ENCODE results near the gene ADAMTS6. TPM values are rescaled to one million over a fixed set of nuclear protein-coding genes. Genes with fewer than 3 reads are reported as not detected.

ADAMTS6 gene
- total RNA-seq, 6 donors from 2014 or later: 2.2 to 19.4 (median 6.5) TPM

DNA sequence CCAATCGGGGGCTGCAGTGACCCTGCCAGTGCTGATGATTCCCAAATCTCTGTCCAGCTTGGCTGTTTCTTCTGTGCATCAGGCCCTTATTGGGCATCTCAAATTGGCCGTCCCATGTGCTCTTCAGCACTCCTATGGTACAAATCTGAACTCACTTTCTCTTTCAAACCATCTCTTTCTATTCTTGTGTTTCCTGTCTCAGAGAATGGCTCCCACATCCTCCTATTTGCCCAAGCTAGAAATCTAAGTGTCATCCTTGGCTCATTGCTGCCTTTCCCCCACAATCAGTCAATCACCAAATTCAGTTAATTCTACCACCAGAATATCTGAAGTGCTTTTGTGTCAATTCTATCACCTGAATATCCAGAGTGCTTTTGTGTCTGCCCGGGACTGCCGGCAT is 376.4 kb downstream of the ADAMTS6 start:
- no peak for TF ChIP-seq POLR2AphosphoS5 (IDR thresholded peaks at IDR 0.05)
- TF ChIP-seq, protein P1, sequence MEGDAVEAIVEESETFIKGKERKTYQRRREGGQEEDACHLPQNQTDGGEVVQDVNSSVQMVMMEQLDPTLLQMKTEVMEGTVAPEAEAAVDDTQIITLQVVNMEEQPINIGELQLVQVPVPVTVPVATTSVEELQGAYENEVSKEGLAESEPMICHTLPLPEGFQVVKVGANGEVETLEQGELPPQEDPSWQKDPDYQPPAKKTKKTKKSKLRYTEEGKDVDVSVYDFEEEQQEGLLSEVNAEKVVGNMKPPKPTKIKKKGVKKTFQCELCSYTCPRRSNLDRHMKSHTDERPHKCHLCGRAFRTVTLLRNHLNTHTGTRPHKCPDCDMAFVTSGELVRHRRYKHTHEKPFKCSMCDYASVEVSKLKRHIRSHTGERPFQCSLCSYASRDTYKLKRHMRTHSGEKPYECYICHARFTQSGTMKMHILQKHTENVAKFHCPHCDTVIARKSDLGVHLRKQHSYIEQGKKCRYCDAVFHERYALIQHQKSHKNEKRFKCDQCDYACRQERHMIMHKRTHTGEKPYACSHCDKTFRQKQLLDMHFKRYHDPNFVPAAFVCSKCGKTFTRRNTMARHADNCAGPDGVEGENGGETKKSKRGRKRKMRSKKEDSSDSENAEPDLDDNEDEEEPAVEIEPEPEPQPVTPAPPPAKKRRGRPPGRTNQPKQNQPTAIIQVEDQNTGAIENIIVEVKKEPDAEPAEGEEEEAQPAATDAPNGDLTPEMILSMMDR (IDR thresholded peaks at IDR 0.05): no peak
- TF ChIP-seq EP300 (IDR thresholded peaks at IDR 0.05): no peak
- TF ChIP-seq POLR2A (IDR thresholded peaks at IDR 0.05): no peak
- peaks cover 5 to 20% (median 8%) of the 10 kb centered on the region in 4 donors for H3K4me1 ChIP-seq

GRCh38 chr5:65104831-65105230 is 376.9 kb downstream of the ADAMTS6 start:
- Histone ChIP-seq H3K27ac (no peak overlapping the region), H3K9me3 (no peaks in the 10 kb centered on the region), H3K4me1 (peaks cover 5 to 20% (median 8%) of the 10 kb centered on the region in 4 donors), H3K4me3 (no peak overlapping the region), H3K27me3 (no peaks in the 10 kb centered on the region), H3K36me3 (no peaks in the 10 kb centered on the region)
- TF ChIP-seq, protein P1 (IDR thresholded peaks at IDR 0.05): no peak
- TF ChIP-seq POLR2AphosphoS5 (IDR thresholded peaks at IDR 0.05) (no peak), POLR2A (IDR thresholded peaks at IDR 0.05) (no peak)
- no peak for DNase-seq
- WGBS, 2 donors: 86 to 88% methylated on average over 2 of the region's 2 CpGs
- ATAC-seq (ENCODE audit: low FRiP score in 2 of 2): no peak

More for the DNA sequence above, 376.4 kb downstream of the ADAMTS6 start:
- Histone ChIP-seq H3K9me3 (no peaks in the 10 kb centered on the region), H3K27ac (no peak overlapping the region), H3K36me3 (no peaks in the 10 kb centered on the region), H3K4me3 (no peak overlapping the region), H3K27me3 (no peaks in the 10 kb centered on the region)
- DNase-seq (no peak), ATAC-seq (ENCODE audit: low FRiP score in 2 of 2) (no peak)
- WGBS, 2 donors: 94 to 95% methylated on average over 4 of the region's 4 CpGs

DNA sequence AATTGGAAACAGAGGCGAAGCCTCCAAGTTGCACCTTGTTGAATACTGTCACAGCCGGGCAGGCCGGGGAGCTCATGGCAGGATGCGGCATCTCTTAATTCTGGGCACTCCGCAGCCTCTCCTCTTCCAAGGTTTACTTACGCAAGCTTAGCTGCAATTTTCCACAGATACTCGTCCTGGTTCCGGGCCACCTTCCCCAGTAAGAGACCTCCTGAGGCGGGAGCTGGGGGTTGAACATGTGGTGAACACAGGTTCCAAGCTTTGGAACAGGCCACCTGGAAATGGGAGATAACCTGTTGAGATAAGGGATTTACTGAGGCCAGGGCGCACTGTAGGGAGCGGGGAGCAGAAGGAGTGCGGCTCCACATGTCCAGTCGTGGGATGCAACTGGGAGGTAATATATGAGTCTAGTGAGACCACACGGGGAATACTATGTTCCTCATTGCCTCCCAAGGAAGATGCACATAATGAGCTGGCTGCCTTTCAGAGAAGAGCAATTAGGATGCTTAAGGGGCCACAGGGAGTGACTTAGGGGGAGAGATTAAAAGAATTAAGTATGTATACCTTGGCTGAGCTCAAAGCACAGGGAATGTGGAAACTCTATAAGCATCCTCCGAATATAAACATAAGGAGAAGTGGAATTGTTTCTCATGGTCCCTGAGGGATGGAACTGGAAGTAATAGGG is 377.8 kb downstream of the ADAMTS6 start:
- H3K27ac ChIP-seq: peak overlapping the region; percentile 86 to 91 (median 88)
- H3K4me1 ChIP-seq: peaks cover 5 to 20% (median 8%) of the 10 kb centered on the region in 4 donors
- peak overlapping the region; percentile 38 to 63 (median 58) for H3K4me3 ChIP-seq
- TF ChIP-seq POLR2A (IDR thresholded peaks at IDR 0.05): no peak
- no peaks in the 10 kb centered on the region for H3K27me3 ChIP-seq
- H3K9me3 ChIP-seq: no peaks in the 10 kb centered on the region
- DNase-seq (no peak), ATAC-seq (ENCODE audit: low FRiP score in 2 of 2) (no peak)
- no peaks in the 10 kb centered on the region for H3K36me3 ChIP-seq
- 72 to 79% methylated on average over 15 of the region's 15 CpGs for WGBS, 2 donors

GRCh38 chr5:65102976-65103711 is 378.6 kb downstream of the ADAMTS6 start:
- TF ChIP-seq EP300 (IDR thresholded peaks at IDR 0.05) (no peak), POLR2A (IDR thresholded peaks at IDR 0.05) (peak in 1 of 4 donors; percentile 47), POLR2AphosphoS5 (IDR thresholded peaks at IDR 0.05) (no peak)
- TF ChIP-seq, protein P1 (IDR thresholded peaks at IDR 0.05): peak in 4 of 6 experiments; percentile 28 to 49 (median 34)
- Histone ChIP-seq H3K4me1 (peaks cover 5 to 20% (median 8%) of the 10 kb centered on the region in 4 donors), H3K9me3 (no peaks in the 10 kb centered on the region), H3K4me3 (peak overlapping the region; percentile 38 to 63 (median 58)), H3K27ac (peak overlapping the region; percentile 86 to 91 (median 88)), H3K27me3 (no peaks in the 10 kb centered on the region), H3K36me3 (no peaks in the 10 kb centered on the region)
- peak; percentile 76 to 94 for DNase-seq
- WGBS, 2 donors: 1 to 2% methylated on average over 21 to 51 of the region's 55 CpGs
- peak; percentile 69 to 92 for ATAC-seq (ENCODE audit: low FRiP score in 2 of 2)

GRCh38 chr5:65102371-65102975 is 379.2 kb downstream of the ADAMTS6 start:
- peaks cover 5 to 20% (median 8%) of the 10 kb centered on the region in 4 donors for H3K4me1 ChIP-seq
- DNase-seq (no peak), ATAC-seq (ENCODE audit: low FRiP score in 2 of 2) (peak in 1 of 2 donors; percentile 5)
- no peaks in the 10 kb centered on the region for H3K36me3 ChIP-seq
- 41 to 47% methylated on average over 14 to 17 of the region's 17 CpGs for WGBS, 2 donors
- peak overlapping the region; percentile 86 to 91 (median 88) for H3K27ac ChIP-seq
- H3K9me3 ChIP-seq: no peaks in the 10 kb centered on the region
- H3K27me3 ChIP-seq: no peaks in the 10 kb centered on the region
- peak overlapping the region in 3 of 4 donors; percentile 54 to 63 (median 62) for H3K4me3 ChIP-seq
- TF ChIP-seq POLR2A (IDR thresholded peaks at IDR 0.05) (no peak), POLR2AphosphoS5 (IDR thresholded peaks at IDR 0.05) (no peak), EP300 (IDR thresholded peaks at IDR 0.05) (no peak)
- TF ChIP-seq, protein P1 (IDR thresholded peaks at IDR 0.05): no peak

Data from upper lobe of left lung (tissue), 6 donors.